ENCODE results near the gene SPIRE1. TPM values are rescaled to one million over a fixed set of nuclear protein-coding genes. Genes with fewer than 3 reads are reported as not detected.

Gene SPIRE1
- total RNA-seq, 1 donor from 2014 or later: 16.9 TPM

GRCh38 chr18:12397254-12397653, 260.7 kb downstream of the SPIRE1 start:
- no peak overlapping the region for H3K4me3 ChIP-seq
- H3K9me3 ChIP-seq: no peaks in the 10 kb centered on the region
- H3K27ac ChIP-seq: no peak overlapping the region
- TF ChIP-seq CTCF (IDR thresholded peaks at IDR 0.05): no peak
- DNase-seq (ENCODE audit: low spot score in 2 of 2): no peak
- H3K27me3 ChIP-seq: no peaks in the 10 kb centered on the region
- H3K36me3 ChIP-seq: no peaks in the 10 kb centered on the region
- no peaks in the 10 kb centered on the region for H3K4me1 ChIP-seq
- intact Hi-C loops (cut with DNase I): no loop called here

Other genes with a start within 250 kb of the SPIRE1 start
- gene CEP76, start 44.6 kb upstream of the SPIRE1 start, total RNA-seq: 10.3 TPM
- 52.2 TPM for gene PSMG2, start 44.9 kb upstream of the SPIRE1 start, total RNA-seq
- 81.8 TPM for gene PTPN2, start 226.1 kb upstream of the SPIRE1 start, total RNA-seq

Data from ascending aorta (tissue), 2 donors.